OCI-LY7 (cell line): ENCODE data around the gene TESMIN. TPM values are rescaled to one million over a fixed set of nuclear protein-coding genes. Genes with fewer than 3 reads are reported as not detected.

Source experiments
- BruUV-seq: library from RNA; stranded (reverse); fragments of 400-500 nt; replicated peaks from 2 replicates; lab custom pipeline; 2021; lab: Mats Ljungman, UMichigan
- CTCF ChIA-PET: fragments of 300-600 bp; sonication (Branson Sonifier 250); formaldehyde crosslinking; loops from one replicate; lab custom pipeline; 2022; ENCODE audit warnings: antibody characterized with exemption; ENCODE audit not compliant: unreplicated experiment; lab: Charles Lee
- POLR2A ChIA-PET: fragments of 300-600 bp; sonication (Branson Sonifier 250); formaldehyde crosslinking; loops from one replicate; lab custom pipeline; 2022; ENCODE audit warnings: antibody characterized with exemption; lab: Charles Lee
- DNase-seq: peaks from one replicate; pipeline ENCODE4 v3.0.0-alpha.2; 2015; ENCODE audit warnings: low spot score
- H2AFZ ChIP-seq: fragments of 200-600 bp; sonication (generic), shearing (Covaris generic); 2 replicates; pipeline ENCODE4 v1.6.1; 2014; ENCODE audit warnings: mild to moderate bottlenecking, antibody characterized with exemption, low read length, moderate library complexity
- H3K27ac ChIP-seq: fragments of 200-600 bp; sonication (generic); 2 replicates; pipeline ENCODE4 v1.5.1; 2014; ENCODE audit warnings: mixed run types, low read depth, mild to moderate bottlenecking, moderate library complexity, low read length, inconsistent platforms; ENCODE audit not compliant: poor library complexity, severe bottlenecking
- H3K36me3 ChIP-seq: fragments of 200-600 bp; sonication (generic); 2 replicates; pipeline ENCODE4 v1.6.1; 2014; ENCODE audit warnings: mild to moderate bottlenecking, antibody characterized with exemption, low read length, moderate library complexity, mixed read lengths; ENCODE audit not compliant: insufficient read depth
- H3K4me1 ChIP-seq: fragments of 200-600 bp; sonication (generic); 2 replicates; pipeline ENCODE4 v1.5.1; 2014; ENCODE audit warnings: mild to moderate bottlenecking, low read length; ENCODE audit not compliant: insufficient read depth, poor library complexity, severe bottlenecking
- H3K4me2 ChIP-seq: fragments of 200-600 bp; sonication (generic); 2 replicates; pipeline ENCODE4 v1.6.1; 2014; ENCODE audit warnings: mild to moderate bottlenecking, low read length
- H3K4me3 ChIP-seq: fragments of 200-600 bp; sonication (generic); 2 replicates; pipeline ENCODE4 v1.5.1; 2014; ENCODE audit warnings: mild to moderate bottlenecking, low read depth, low read length; ENCODE audit not compliant: poor library complexity, severe bottlenecking
- H3K79me2 ChIP-seq: fragments of 200-600 bp; sonication (generic); 2 replicates; pipeline ENCODE4 v1.6.1; 2016; ENCODE audit warnings: low read depth, mild to moderate bottlenecking, low read length, moderate library complexity, mixed read lengths; ENCODE audit not compliant: insufficient read depth
- H3K9me2 ChIP-seq: fragments of 200-600 bp; sonication (generic); 2 replicates; pipeline ENCODE4 v1.6.1; 2016; ENCODE audit warnings: mild to moderate bottlenecking, low read length, mixed read lengths; ENCODE audit not compliant: insufficient read depth
- H3K9me3 ChIP-seq: fragments of 200-600 bp; sonication (generic); 2 replicates; pipeline ENCODE4 v1.6.1; 2014; ENCODE audit warnings: mild to moderate bottlenecking, mixed run types, low read length, mixed read lengths
- H4K20me1 ChIP-seq: fragments of 200-600 bp; sonication (generic); 2 replicates; pipeline ENCODE4 v1.6.1; 2014; ENCODE audit warnings: mild to moderate bottlenecking, antibody characterized with exemption, low read length, moderate library complexity, mixed read lengths; ENCODE audit not compliant: insufficient read depth
- EZH2phosphoT487 ChIP-seq: fragments of 200-600 bp; sonication (generic); IDR thresholded peaks from 2 replicates; pipeline ENCODE4 v1.6.1; 2018; ENCODE audit warnings: low read depth, borderline replicate concordance, mild to moderate bottlenecking, mixed run types, antibody characterized with exemption, low read length, moderate library complexity, mixed read lengths
- intact Hi-C: fragments of 100-400 bp; cut with micrococcal nuclease; formaldehyde crosslinking; loops from one replicate; pipeline ENCODE4 v1.10.0; 2022; ENCODE audit not compliant: unreplicated experiment
- total RNA-seq, 2 experiments: library from RNA; depleted of rRNA in 1 of 2; stranded (reverse); fragments of >200 nt in 1 of 2; shearing (Covaris generic) in 1 of 2; gene quantifications; 2 replicates each; pipeline ENCODE4 v1.2.3, GENCODE V29; 2014 to 2022
- TF ChIP-seq, protein P1 (sequence below): fragments of 200-600 bp; sonication (generic); conservative IDR thresholded peaks from 2 replicates; pipeline ENCODE4 v1.5.1; 2014; ENCODE audit warnings: mild to moderate bottlenecking, antibody characterized with exemption, low read length, moderate library complexity, mixed read lengths

The TESMIN gene
- total RNA-seq, 2 experiments from 2014 or later: 13.0 to 19.4 TPM

DNA sequence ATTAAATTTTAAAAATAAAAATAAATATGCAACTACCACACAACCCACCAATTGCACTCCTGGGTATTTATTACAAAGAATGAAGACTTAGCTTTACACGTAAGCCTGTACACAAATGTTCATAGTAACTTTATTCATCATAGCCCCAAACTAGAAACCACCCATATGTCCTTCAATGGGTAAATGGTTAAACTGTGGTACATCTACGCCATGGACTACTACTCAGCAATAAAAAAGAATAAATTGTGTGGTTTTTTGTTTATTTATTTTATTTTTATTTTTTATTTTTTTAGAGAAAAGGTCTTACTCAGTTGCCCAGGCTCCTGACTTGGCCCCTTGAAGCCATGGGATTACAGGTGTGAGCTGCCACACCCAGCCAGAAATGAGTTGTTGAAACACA lies 52.3 kb downstream of the TESMIN start:
- BruUV-seq: no TSS peak
- intact Hi-C loops: no loop called here

DNA sequence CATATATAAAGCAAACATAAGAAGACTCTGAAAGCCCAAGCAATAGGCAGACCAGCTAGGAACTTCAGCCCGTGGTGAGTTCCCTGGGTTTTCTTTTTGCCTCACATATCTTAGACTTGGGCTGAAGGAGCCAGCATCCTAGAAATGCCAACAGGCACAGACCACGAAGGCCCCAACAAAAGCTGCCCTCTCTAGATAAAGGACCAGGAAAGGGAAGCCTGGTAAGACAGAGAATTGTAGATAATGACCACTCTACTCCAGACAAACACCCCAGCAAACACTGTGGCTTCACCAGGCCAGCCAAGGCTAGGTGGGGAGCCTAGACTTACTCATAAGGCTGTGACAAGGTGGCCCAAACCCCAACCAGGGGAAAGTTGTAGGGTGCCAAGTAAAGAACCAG lies 55.8 kb downstream of the TESMIN start:
- Histone ChIP-seq H3K79me2 (no peaks in the 10 kb centered on the region), H3K36me3 (no peaks in the 10 kb centered on the region), H3K4me2 (no peak overlapping the region), H3K9me2 (no peaks in the 10 kb centered on the region), H4K20me1 (no peaks in the 10 kb centered on the region), H2AFZ (no peak overlapping the region), H3K27ac (no peak overlapping the region), H3K4me3 (no peak overlapping the region), H3K9me3 (0 out of 2 replicates have a peak, but pooled peaks cover 3% of the 10 kb centered on the region), H3K4me1 (no peaks in the 10 kb centered on the region)
- ChIA-PET CTCF (no interaction called here), POLR2A (no interaction called here)
- no TSS peak for BruUV-seq
- no peak for TF ChIP-seq EZH2phosphoT487
- TF ChIP-seq, protein P1, sequence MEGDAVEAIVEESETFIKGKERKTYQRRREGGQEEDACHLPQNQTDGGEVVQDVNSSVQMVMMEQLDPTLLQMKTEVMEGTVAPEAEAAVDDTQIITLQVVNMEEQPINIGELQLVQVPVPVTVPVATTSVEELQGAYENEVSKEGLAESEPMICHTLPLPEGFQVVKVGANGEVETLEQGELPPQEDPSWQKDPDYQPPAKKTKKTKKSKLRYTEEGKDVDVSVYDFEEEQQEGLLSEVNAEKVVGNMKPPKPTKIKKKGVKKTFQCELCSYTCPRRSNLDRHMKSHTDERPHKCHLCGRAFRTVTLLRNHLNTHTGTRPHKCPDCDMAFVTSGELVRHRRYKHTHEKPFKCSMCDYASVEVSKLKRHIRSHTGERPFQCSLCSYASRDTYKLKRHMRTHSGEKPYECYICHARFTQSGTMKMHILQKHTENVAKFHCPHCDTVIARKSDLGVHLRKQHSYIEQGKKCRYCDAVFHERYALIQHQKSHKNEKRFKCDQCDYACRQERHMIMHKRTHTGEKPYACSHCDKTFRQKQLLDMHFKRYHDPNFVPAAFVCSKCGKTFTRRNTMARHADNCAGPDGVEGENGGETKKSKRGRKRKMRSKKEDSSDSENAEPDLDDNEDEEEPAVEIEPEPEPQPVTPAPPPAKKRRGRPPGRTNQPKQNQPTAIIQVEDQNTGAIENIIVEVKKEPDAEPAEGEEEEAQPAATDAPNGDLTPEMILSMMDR: no peak
- intact Hi-C loops: no loop called here
- DNase-seq: no peak

More for the DNA sequence above, 52.3 kb downstream of the TESMIN start:
- ChIA-PET CTCF (no interaction called here), POLR2A (interaction anchor here (0.6 kb wide), 1 partner anchor 715 kb away, joined by 3 read pairs; no protein-coding TSS in a partner anchor)
- H3K4me1 ChIP-seq: no peaks in the 10 kb centered on the region
- H3K27ac ChIP-seq: no peak overlapping the region
- H2AFZ ChIP-seq: no peak overlapping the region
- no peak overlapping the region for H3K4me2 ChIP-seq
- H4K20me1 ChIP-seq: no peaks in the 10 kb centered on the region
- H3K9me3 ChIP-seq: 0 out of 2 replicates have a peak, but pooled peaks cover 3% of the 10 kb centered on the region
- no peaks in the 10 kb centered on the region for H3K79me2 ChIP-seq
- no peak overlapping the region for H3K4me3 ChIP-seq
- TF ChIP-seq, protein P1: no peak
- TF ChIP-seq EZH2phosphoT487: no peak
- no peaks in the 10 kb centered on the region for H3K36me3 ChIP-seq
- H3K9me2 ChIP-seq: no peaks in the 10 kb centered on the region
- DNase-seq: no peak

DNA sequence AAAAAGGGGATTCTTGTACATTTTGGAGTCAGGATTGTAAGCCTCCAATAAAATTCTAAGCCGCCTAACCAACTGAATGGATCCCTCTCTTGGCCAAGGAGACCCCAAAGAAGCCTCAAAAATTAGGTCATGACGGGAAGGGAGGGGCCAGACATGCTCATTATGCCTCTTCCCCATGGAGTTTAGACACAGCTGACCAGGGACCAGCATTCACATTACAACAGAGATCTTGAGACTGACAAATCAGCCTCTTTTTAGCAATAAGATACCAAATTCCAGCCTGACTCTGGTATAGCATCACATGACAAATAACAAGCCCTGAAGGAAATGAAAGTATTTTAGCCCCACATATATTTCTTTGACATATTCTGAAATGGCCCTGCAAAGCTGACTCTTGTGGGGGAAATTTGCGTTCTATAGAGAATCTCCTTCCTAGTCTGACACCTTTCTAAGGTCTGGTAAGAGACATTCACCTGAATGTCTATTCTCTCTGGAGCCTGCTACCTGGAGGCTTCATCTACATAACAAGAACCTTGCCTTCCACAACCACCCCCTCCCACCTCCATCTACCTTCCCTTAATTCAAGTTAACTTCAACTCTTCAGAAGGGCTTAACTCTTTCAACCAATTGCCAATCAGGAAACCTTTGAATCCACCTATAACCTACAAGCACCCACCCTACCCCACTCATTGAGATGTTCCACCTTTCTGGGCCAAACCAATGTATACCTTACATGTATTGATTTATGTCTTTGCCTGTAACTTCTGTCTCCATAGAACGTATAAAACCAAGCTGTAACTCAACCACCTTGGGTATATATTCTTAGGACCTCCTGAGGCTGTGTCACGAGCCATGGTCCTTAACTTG lies 56.7 kb downstream of the TESMIN start:
- no TSS peak for BruUV-seq
- H3K9me3 ChIP-seq: 0 out of 2 replicates have a peak, but pooled peaks cover 3% of the 10 kb centered on the region
- H2AFZ ChIP-seq: no peak overlapping the region
- intact Hi-C loops: no loop called here
- no peak for TF ChIP-seq EZH2phosphoT487
- TF ChIP-seq, protein P1: no peak
- H3K4me3 ChIP-seq: no peak overlapping the region
- POLR2A ChIA-PET: no interaction called here
- H3K79me2 ChIP-seq: no peaks in the 10 kb centered on the region
- CTCF ChIA-PET: no interaction called here
- no peaks in the 10 kb centered on the region for H3K36me3 ChIP-seq
- no peaks in the 10 kb centered on the region for H3K4me1 ChIP-seq
- H3K9me2 ChIP-seq: no peaks in the 10 kb centered on the region
- DNase-seq: no peak
- H3K27ac ChIP-seq: no peak overlapping the region
- H3K4me2 ChIP-seq: no peak overlapping the region
- H4K20me1 ChIP-seq: no peaks in the 10 kb centered on the region
